ELR (cell line): Measurements from ENCODE around the gene DOHH.
A peak's percentile ranks its signal among the peaks of the same experiment; 100 is the strongest.
"Not testable (repeated sequence)": the region's sequence is repeated elsewhere in the genome, so short reads cannot be mapped to it uniquely, and the experiment has no call there.

Experiments used
- DNase-seq: peaks from one replicate; pipeline ENCODE4 v3.0.0-alpha.2; 2015; ENCODE audit warnings: low read depth

Gene DOHH

DNA sequence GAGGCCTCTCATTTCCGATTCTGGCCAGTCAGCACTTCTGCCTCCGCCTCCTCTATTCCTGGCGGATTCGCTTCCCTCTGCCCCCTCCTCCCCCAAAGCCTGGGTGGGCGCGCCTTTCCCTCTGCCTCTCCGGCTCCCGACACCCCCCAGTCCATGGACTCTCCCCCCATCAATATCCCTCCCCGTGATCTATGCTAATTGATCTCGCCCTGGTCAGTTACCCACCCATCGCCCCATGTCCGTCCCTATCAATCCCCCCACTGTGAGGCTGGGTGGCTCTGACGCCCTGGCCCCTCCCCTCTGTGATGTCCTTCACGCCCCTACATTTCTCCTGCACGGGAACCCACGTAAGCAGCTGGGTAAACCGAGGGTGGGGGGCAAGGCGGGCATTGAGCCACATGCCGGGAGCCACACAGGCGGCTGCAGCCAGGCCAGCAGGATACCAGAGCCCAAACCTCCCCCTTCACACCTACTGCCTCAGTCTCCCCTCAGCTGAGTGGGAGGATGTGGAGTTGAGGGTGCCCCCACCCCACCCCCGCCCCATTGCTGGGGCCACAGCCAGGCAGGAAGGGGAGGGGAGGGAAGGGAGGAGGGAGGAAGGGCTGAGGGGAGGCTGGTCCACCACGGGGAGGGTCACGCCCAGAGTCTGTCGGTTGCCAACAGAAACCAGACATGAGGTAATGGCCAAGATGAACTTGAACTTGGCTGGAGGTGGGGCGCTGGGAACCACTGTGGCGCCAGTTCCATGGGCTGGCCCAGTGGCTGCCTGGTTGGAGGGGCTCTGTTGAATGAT, 41.2 kb downstream of the DOHH start:
- peak; percentile 50 for DNase-seq

DNA sequence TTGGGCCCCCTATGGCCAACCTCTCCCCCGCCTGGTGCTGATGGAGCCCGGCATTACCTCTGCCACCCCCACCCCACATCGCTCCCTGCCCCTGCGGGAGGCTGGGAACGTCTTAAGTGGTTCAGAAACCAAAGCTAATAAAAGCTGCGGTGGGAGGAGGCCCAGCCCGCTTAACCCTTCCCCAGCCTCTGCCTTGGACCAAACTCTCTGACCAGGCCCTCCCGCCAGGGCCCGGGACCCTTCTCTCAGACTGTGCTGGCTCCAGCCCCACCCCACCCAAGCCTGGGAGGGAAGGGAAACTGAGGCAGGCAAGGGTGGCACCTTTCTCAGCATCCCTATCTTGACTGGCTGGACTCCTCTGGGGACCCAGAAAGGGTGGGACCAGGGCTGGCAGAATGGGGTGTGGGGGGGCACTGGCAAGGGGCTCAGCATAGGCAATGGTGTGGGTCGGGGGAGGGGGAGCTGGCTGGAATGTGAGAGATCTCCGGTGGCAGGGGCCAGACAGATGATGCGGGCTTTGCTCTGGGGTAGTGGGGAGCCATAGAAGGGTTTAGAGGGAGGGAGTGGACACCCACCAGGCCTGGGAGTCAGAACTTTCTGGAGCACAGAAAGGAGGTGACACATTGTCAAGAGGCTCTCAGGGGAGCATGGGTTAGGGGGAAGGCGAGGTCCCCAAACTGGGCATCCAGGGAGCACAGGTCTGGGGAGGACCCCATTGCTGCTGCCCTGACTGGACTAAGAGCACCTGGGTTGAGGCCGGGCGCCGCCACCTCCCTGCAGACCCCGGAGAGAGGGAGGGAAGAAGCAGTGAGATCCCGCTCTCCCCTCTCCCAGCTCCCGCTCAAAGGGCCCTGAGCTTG, 42.0 kb downstream of the DOHH start:
- DNase-seq = no peak

DNA sequence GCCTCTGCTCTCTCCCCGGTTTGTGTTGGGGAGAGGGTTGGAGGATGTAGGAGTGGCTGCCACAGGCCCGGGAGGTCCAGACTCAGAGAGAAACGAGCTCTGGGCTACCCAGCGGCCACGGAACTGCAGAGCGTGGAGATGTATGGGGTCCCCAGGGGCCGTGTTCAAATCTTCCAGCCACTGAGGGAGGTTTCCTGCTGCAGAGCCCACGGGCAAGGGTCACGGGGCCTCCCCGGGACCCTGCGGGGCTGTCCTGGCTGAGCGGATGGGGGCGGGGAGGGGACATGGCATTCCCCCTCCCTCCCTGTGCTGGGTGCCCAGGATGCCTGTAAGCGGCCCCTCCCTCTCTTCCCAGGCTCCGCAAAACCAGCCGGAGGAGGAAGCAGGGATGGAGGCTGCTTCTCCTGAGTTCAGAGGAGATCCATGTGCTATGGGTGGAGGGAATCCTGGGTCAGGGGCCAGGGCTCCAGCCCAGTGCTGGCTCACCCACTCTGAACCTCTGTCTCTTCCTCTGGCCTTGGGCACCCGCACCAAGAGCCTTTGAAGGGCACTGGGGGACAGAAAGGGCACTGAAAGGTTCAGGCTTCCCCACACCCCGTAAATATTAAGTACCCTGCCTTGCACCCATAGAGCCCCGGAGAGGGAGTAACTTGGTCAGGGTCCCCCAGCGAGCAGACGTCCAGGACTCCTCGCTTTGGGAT, 42.8 kb downstream of the DOHH start:
- DNase-seq = no peak

- DNase-seq = no peak
These were observed 43.4 kb downstream of the DOHH start for GRCh38 chr19:3456925-3457527.

- no peak for DNase-seq
These were observed 44.4 kb downstream of the DOHH start for GRCh38 chr19:3455960-3456601.

- no peak for DNase-seq
These were observed 45.0 kb downstream of the DOHH start for GRCh38 chr19:3455393-3455955.

DNA sequence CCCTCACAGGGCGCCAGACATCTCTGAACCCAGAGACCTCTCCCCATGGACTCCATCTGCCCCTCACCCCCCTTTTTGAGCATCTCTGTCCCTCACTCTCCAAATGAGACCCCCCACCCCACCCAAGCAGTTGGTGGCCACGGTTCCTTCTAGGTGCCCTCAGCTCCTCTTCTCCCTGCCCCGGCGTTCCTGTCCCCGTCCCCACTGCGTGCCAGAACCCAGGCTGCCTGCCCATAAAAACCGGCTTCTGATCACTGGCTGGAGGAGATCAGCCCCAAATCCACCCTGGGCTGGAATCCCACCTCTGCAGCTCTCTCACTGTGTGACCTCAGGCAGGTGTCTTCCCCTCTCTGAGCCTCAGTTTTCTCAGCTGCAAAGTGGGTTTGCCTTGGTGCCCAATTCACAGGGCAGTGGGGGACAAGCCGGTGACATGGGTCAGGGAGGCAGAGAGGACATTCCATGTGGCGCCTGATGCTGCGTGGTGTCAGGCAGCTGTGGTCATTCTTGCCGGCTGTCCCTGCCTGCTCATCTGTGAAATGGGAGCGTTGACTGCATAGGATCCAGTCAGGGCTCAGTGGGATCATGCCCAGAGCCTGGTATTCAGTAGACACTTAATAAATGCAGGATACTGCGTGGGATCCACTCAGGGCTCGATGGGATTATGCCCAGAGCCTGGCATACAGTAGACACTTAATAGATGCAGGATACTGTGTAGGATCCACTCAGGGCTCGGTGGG, 45.6 kb downstream of the DOHH start:
- no peak for DNase-seq

DNA sequence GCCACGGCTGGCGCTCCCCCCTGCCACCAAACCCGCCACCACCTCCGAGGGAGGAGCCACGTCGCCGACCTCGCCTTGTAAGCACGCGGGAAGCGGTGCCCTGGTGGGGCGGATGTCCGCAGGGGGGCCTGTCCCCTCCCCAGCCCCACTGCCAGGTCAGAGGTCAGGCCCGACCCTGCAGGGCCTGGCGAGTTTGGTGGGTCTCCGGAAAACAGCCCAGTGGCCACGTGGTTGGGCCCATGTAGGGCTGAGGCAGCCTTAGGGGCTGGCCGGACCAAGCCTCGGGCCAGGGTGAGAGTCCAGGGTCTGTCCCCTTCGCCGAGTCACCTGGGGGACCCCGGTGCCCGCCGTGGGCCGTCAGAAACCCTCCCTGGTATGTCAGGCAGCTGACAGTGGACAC, 46.6 kb downstream of the DOHH start:
- no peak for DNase-seq

DNA sequence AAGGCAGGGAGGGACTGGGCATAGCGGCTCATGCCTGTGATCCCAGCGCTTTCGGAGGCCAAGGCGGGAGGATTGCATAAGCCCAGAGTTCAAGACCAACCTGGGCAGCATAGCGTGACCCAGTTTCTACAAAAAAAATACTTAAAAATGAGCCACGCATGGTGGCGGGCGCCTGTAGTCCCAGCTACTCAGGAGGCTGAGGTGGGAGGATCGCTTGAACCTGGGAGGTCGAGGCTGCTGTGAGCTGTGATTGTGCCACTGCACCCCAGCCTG, 47.6 kb downstream of the DOHH start:
- not testable (repeated sequence) for DNase-seq

GRCh38 chr19:3452171-3452941, 48.1 kb downstream of the DOHH start:
- no peak for DNase-seq

DNA sequence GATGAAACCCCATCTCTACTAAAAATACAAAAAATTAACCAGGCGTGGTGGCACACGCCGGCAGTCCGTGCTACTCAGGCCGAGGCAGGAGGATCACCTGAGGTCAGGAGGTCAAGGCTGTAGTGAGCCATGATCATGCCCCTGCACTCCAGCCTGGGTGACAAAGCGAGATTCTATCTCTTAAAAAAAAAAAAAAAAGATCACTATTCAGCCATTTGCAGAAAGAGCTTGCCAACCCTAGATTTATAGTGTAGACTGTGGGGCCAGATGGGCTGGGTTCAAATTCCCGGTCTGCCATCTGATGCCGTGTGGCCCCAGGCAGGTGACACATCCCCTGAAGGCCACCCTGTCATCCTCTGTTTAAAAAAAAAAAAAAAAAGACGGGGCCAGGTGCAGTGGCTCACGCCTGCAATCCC, 49.0 kb downstream of the DOHH start:
- DNase-seq = peak; percentile 38

DNA sequence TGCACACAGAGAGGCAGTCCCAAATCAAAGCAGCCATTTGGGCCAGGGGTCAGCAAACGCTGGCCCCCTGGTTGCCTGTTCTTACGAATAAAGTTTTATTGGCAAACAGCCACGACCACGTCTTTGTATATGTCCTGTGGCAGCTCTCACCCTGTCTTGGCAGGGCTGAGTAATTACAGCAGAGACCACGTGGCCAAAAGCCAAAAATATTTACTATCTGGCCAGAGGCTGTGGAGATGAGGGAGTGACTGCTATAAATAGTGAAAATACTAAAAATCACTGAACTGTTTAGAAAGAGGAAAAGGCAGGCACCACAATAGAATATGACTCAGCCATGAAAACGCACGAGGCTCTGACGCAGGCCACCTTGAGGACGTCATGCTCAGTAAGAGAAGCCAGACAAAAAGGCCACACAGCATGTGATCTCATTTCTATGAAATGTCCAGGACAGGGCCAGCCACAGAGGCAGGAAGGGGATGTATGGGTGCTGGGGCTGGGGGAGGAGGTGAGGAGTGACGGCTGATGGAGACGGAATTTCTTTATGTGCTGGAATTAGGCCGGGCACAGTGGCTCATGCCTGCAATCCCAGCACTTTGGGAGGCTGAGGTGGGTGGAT, 49.6 kb downstream of the DOHH start:
- DNase-seq = peak; percentile 100

DNA sequence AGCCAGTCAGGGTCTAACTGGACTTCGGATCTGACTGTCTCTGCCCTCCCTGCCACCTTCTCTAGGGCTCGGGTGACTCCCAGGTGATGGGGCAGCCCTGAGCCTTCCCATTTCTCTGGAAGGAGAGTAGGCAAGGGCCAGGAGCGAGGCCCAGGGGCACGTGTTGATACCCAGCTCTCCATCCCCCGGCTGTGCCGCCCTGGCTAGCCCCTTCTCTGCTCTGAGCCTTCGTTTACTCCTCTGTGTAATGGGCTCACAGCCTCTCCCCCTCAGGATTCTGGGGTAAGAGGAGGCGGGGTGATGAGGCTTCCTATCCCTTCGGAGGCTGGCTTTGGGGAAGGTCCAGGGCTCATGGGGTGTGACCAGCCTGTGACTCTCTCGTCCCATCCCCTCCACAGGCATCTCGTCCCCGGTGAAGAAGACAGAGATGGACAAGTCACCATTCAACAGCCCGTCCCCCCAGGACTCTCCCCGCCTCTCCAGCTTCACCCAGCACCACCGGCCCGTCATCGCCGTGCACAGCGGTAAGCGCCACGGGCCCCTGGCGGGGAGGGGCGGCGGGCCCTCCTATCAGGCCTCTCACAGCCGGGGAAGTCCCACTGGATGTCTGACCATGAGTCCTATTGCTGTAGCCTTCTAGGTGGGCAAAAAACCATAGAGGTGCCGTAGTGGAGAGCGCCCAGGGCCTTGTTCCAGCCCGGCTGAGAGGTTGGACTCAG, 51.7 kb downstream of the DOHH start:
- no peak for DNase-seq

- not testable (repeated sequence) for DNase-seq
These were observed 53.8 kb downstream of the DOHH start for GRCh38 chr19:3446657-3447056.

GRCh38 chr19:3444695-3445234, 55.7 kb downstream of the DOHH start:
- no peak for DNase-seq

DNA sequence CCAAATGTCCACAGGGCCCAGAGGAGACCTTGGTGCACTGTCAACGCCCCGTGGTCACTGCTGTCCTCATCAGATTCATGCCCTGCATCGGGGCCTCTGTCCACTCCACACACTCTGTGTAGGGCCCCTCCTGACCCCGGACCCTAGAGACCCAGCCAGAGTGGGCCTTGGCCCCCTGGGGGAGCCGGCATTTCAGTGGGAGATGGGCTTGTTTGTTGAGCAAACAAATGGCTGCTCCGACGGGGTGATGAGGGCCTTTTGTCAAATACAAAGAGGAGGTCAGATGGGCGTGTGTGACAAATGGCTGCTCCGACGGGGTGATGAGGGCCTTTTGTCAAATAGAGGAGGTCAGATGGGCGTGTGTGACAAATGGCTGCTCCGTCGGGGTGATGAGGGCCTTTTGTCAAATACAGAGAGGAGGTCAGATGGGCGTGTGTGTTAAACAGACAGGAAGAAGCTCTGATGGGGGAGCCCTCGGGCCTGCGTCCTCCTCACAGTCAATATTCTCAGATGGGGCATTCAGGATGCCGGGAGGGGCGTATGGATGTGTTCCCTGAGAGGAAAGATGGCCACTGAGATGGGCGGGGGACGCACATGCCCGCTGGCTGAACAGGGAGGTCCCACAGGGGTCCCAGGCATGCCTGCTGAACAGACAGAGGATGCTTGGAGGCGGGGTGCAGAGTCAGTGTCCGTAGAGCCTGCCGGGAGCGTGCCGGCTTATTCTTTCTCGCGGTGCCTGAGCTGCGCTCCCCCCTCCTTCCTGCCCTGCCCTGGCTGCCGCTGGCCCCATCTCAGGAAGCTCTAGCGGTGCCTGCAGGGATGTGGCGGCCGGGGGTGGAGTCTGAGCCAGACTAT, 56.4 kb downstream of the DOHH start:
- DNase-seq = no peak

DNA sequence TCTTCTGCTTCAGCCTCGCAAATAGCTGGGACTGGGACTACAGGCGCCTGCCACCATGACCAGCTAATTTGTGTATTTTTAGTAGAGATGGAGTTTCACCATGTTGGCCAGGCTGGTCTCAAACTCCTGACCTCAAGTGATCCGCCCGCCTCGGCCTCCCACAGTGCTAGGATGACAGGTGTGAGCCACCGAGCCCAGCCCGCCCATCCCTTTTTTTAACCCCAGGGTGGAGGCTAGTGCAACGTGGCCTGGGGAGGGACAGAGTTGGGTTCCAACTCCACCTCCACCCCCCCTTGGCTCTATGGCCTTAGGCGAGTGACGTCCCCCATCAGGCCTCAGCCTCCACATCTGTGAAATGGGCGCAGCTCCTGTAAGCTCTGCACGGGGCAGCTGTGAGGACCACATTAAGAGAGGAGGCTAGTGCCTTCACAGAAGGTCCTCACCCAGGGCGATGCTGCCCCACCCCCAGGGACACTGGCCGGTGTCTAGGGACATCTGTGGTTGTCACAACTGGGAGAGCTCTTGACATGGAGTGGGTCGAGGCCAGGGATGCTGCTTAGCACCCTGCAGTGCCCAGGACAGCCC, 57.9 kb downstream of the DOHH start:
- DNase-seq = no peak

DNA sequence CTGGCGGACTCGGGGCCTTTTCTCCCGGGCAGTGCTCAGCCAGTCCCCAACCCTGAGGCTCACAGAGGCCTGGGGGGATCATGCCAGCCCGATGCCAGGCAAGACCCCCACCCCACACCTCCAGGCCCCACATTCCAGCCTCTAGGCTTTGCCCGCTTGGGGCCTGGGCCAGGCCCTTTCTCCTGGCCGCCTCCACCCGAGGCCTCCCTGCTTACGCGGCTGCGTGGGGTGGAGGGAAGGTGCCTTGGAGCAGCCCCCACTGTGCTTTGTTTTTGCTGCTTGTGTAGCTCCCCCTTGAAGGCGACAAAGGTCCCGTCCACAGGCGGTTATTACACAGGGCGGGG, 58.5 kb downstream of the DOHH start:
- no peak for DNase-seq
